DMS153 treated with DMSO at 0.1 percent for 48 hours (cell line): ENCODE results near the gene PRSS38.

ENCODE experiments used
- DNase-seq: peaks from one replicate; lab custom pipeline; 2025; ENCODE audit not compliant: unreplicated experiment; lab: John Stamatoyannopoulos, UW

PRSS38 gene

DNA sequence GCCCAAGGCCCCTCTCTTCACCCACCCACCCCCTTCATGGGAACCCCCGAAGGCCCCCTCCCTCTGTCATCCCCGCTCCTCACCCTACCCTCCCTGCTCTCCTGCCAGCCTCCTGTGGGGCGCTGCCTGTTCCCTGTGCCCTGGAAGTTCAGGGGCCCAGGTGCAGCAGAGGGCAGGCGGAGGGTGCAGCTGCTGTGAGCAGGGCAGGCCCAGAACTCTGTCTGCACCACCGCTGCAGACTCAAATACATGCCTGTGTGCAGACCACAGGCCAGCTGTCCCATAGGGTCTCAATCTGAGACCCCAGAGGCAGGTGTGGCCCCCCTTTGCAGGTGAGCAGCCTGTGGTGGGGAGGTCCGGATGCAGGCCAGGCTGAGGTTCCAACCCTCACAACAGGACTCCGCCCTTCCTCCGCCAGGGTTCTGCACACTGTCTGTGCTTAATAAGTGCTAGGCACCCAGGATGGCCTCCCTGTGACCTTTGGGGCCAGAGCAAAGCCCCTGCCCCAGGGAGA is 69.7 kb downstream of the PRSS38 start:
- DNase-seq, result no peak

DNA sequence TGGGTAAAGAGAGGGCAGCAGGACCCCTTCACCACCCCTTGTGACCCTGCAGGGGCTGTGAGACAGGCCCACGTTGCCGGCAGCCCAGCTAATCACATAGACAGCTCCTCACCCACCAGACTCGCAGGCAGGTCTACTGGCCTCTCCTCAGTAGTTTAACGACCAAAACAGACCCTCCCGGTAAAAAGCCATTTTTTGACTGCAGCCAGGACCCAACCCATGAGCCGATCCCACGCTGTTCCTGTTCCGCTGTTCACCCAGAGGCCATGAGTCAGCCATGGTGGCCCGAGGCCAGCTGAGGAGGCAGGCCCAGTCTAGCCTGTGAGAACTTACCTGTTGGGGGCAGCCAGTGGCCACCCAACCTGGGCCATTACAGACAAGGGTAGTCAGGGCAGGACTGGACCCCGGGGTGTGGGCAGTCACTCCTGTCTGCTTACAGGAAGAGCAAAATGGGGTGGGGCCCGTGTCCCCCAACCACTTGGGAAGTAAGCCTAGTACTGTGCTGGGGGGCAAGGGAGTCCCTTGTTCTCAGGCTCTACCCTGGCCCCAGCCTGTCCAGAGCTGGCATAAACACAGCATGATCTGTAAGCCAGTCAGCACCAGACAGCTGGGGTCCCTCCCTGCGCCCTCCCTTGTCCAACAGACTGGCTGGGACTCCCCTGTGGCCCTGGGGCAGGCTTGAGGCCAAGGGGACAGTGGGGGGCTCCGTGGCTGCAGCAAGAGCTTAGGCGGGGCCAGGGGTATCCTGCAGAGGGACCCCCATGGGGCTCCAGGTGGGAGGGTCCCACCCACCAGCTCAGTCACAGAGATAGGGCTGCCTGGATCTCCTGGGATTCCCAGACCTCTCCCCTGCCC is 70.4 kb downstream of the PRSS38 start:
- no peak for DNase-seq

DNA sequence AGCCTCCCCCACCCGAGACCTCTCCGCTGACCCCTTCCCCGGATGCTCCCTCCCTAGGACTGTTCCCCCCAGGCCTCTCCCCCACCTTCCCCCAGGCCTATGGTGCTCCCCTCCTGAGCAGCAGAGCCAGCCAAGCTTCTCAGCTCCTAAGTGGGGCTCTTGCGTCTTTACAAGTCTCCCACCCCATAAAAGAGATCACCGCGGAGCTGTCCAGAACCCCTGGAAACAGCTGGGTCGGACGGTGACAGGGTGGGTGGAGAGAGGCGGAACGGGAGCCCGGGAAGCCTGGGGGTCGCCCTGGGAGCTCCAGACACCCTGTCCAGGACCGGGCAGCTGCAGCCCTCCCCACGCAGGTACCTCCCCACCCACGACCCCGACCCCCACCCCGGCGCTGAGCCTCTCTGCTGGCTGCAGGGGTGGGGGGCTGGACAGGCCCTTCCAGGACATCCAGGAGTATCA is 71.1 kb downstream of the PRSS38 start:
- DNase-seq, result no peak

GRCh38 chr1:227886993-227887696 is 71.7 kb downstream of the PRSS38 start:
- DNase-seq, result peak; percentile 3

DNA sequence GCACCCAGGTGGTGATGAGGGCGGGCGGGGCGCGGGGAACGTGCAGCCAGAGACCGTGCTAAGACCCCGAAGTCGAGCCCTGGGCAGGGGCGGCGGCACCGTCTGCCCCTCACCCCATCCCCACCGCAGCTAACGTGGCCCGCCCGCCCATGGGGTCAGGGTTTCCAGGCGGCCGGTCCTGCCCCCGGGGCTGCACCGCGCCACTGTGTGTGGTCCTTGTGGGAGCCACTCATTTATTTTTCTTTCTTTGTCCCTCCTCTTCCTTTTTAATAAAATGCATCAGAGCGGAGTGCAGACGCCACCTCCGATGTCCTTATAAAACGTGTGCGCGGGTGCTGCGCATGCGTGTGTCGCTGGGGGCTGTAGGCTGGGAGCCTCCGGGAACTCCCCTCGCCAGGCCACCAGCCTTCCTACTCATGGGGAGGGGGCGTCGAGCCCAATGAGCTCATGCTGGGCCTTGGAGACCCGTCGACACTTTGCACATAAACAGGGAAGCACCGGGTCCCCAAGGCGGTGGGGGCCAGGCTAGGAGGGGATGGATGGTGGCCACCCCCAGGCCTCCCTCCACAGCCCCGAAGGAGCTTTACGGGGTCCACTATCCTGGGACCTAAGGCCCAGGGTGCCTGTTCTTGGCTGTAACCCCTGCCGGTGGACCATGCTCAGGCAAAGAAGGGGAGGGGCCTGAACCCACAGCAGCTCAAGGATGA is 72.4 kb downstream of the PRSS38 start:
- DNase-seq, result peak; percentile 7

DNA sequence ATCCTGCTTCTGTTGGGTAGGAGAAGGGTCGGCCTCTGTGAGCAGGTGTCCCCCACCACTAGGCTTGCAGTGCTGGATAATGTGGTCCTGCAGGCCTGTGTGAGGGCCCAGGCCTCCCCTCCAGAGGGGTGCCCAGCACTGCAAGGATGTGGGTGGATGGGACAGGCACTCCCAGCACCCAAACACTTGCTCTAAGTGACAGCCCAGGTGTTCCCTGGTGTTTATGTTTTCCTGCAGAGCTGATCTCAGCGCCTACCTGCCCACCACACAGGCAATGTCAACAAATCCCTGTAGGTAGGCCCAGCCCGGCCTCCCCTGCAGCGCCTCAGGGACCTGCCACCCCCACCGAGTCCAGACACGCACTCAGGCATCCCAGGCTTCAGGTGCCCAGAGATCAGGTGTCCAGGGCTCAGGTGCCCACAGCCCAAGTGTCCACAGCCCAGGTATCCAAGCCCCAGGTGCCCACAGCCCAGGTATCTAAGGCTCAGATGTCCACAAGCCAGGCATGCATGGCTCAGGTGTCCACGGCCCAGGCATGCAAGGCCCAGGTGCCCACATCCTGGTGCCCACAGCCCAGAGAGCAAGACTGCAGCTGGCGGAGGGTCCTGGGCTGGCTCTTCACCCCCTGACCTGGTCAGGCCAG is 73.0 kb downstream of the PRSS38 start:
- DNase-seq, result no peak

- DNase-seq, result no peak
Measured at GRCh38 chr1:227889047-227889862, 73.8 kb downstream of the PRSS38 start.

DNA sequence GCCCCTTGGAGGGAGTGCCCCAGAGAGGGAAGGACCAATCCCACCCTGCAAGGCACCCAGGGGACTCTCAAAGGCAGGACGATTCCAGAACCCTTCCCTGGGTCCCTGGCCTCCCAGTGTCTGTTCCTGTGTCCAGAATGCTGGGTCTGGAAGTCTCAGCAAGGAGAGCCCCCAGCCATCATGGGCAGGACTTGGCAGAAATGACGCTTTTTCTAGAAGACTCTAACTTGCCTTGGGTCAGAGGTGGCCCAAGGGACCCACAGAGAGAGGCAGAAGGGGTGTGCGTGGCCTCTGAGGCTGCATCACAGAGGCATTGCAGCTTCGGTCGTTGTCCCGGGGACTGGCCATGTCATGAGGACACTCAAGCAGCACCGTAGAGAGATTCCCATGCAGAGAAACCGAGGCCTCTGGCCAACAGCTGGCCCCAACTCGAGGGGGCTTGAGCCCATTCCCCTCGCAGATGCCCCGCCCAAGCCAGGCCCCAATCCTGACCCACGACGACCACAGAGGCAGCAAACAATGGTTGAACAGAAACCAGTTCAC is 74.5 kb downstream of the PRSS38 start:
- no peak for DNase-seq

GRCh38 chr1:227890451-227891222 is 75.2 kb downstream of the PRSS38 start:
- DNase-seq, result no peak

DNA sequence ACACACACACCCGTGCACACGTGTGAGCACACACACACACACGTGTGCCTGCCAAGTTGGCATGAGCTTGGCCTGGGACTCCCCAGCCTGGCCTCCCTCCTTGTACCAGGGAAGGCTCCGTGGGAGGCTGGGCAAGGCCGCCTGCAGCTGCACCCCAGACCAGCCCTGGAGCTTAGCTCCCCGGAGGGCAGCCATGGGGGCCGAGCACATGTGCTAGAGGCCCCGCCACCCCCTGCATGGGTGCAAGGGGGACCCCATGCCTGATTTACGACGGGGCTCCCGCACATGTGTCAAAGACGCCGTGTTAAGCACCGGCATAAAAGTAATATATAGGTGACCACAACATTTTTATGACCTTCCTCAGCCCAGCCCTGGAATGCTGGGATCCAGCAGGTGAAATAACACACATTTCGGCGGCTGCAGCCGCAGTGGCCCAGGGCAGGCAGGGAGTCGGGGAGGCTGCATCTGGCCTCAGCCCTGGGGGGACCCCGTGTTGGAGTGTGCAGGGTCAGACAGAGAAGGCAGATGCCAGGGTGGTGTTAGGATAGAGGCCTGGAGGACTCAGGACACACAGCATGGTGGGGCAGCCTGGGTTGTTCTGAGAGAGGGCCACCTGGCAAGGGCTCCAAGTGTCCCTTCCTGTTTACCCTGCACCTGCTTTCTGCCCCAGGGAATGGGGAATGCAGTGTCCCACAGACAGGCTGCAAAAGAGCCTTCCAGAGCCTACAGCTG is 75.9 kb downstream of the PRSS38 start:
- no peak for DNase-seq

DNA sequence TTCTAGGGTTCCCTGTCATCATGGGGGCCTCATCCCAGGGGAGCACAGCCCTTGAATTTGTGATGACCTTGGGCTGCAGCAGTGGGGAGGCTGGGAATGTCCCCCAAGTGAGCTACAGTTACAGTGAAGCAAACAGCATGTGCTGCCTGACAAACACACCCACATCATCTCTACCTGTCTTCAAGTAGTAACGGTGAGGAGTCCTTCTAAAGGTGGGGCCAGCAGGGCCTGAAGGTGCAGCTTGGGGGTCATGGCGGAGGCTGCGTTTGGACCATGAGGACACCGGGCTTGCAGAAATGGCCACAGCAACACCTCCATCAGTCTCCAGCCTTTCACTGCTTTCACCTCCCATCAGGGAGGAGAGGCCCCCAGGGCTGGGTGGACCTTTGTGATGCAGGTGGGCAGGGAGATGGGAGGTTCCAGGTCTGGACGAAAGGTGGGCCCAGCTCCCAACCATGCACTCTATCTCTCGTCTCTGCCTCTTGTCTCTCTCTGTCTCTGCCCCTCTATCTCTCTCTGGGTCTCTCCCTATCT is 76.5 kb downstream of the PRSS38 start:
- DNase-seq, result no peak

DNA sequence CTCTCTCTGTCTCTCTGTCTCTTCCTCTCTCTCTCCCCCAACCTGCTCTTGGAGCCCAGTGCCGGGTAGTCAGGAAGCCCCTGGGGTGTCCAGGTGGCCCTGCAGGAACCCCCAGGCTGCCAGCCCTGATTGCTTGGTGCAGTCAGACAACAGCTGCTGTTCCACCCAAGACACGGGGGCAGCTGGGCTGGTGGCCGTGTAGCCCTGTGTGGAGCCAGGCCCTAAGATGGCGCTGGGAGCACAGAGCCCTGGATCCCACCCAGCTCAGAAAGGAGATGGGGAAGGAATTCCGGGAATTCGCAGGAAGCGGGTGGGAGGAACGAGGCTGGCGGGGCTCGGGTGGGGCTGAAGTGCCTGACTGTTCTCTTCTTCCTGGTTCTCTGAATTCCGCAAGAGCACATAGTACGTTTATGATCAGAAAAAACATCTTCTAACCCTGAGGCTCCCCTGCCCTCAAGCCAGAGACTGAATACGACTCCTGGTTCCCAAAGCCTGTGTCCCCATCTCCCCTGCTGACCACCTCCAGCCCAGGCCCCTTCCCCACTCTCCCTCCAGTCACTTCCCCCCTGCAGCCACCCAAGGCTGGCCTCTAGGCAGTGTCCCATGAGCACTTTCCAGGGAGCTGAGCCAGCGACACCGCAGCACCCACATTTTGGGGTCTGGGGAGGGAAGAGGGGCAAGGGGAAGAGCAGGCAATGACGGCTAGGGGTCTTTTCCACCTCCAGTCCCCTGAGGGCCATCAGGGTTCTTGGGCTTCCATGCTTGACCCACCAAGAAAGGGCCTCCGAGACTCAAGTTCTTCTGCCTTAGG is 77.2 kb downstream of the PRSS38 start:
- no peak for DNase-seq

DNA sequence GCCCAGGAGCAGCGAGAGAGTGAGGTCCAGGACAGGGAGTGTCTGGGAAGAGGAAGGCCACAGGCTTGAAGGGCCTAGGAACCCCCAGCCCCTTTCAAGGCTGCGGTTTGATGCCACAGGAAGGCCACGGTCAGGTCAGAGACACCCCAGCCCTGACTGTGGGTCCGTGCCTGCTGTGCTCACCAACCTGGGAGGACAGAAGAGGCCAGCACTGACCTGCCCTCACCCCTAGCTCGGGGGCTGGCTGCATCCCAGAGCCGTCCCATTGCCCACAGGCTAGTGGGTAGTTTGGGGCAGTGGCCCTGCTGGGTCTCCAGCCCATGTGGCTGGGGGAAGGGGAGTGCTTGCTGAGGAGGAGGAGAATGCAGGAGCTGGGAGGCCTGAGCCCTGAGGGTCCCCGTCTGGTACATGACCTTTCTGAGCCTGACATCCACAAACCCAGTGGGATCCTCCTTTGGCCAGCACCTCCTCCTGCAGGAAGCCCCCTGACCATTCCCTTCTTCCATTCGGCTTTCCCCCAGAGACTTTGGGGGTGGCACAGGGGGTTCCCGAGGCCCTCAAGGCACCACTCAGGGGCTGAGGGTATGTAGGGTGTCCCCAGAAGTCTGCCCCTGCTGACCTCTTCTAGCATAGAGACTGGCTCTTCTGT is 77.9 kb downstream of the PRSS38 start:
- DNase-seq, result no peak

DNA sequence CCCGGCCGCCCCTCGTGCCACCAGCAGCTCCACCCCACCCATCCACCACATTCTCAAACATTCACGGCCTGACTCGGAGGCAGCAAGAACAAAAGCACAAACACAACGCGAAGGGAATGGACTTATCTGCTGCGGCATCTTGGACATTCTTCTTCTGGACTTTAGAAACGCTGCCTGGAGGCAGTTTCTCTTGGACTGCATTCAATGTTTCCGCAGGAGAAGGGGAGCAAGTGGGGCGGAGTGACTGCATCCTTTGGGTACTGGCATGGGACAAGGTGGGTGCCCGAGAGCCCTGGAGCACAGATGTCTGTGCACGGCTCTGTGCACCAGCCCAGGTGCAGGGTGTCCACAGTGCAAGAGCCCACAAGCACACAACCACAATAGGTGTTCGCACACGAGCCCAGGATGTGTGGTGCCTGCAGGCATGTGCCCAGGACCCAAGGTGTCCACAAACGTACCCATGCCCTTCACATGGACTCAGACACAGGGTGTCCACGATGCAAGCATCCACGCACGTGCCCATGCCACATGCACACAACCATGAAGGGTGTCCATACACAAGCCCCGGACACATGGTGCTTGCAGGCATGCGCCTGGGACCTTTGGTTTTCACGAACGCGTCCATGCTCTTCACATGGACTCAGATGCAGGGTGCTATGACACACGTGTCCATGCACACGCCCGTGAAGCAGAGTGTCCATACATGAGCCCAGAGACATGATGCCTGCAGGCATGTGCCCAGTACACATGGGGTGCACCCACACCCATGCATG is 78.7 kb downstream of the PRSS38 start:
- DNase-seq, result no peak

GRCh38 chr1:227894831-227895451 is 79.5 kb downstream of the PRSS38 start:
- DNase-seq, result no peak
